Subcutaneous abdominal adipose tissue (tissue), 5 donors: ENCODE data around the gene ZC3H7B.
A peak's percentile ranks its signal among the peaks of the same experiment; 100 is the strongest.
"Not testable (repeated sequence)": the region's sequence is repeated elsewhere in the genome, so short reads cannot be mapped to it uniquely, and the experiment has no call there.

Experiments used
- H3K27ac ChIP-seq: one replicate; pipeline ENCODE4 v1.7.0; 2013; ENCODE audit warnings: low read depth, mild to moderate bottlenecking, inconsistent platforms, low read length, moderate library complexity
- H3K27me3 ChIP-seq, 5 donors: one replicate each; pipeline ENCODE4 v1.7.0; 2013; ENCODE audit warnings: low read length in 5 of 5, inconsistent platforms in 1 of 5; ENCODE audit not compliant: control insufficient read depth in 5 of 5, insufficient read depth in 4 of 5
- H3K36me3 ChIP-seq, 5 donors: one replicate each; pipeline ENCODE4 v1.7.0; 2013; ENCODE audit warnings: low read length in 5 of 5; ENCODE audit not compliant: control insufficient read depth in 5 of 5, insufficient read depth in 5 of 5
- H3K4me1 ChIP-seq, 5 donors: one replicate each; pipeline ENCODE4 v1.7.0; 2013; ENCODE audit warnings: low read length in 5 of 5, mild to moderate bottlenecking in 3 of 5, moderate library complexity in 1 of 5; ENCODE audit not compliant: control insufficient read depth in 5 of 5, insufficient read depth in 5 of 5
- H3K4me3 ChIP-seq, 5 donors: one replicate each; pipeline ENCODE4 v1.7.0; 2013; ENCODE audit warnings: low read length in 5 of 5, low read depth in 1 of 5
- H3K9ac ChIP-seq, 5 donors: one replicate each; pipeline ENCODE4 v1.7.0; 2013; ENCODE audit warnings: low read length in 5 of 5, mild to moderate bottlenecking in 4 of 5, moderate library complexity in 3 of 5
- H3K9me3 ChIP-seq, 5 donors: one replicate each; pipeline ENCODE4 v1.7.0; 2013; ENCODE audit warnings: low read length in 5 of 5; ENCODE audit not compliant: control insufficient read depth in 5 of 5
- donor health status: healthy.
- donor health status: healthy.
- donor health status: healthy.
- donor health status: healthy.
- donor health status: healthy.

The ZC3H7B gene, protein sequence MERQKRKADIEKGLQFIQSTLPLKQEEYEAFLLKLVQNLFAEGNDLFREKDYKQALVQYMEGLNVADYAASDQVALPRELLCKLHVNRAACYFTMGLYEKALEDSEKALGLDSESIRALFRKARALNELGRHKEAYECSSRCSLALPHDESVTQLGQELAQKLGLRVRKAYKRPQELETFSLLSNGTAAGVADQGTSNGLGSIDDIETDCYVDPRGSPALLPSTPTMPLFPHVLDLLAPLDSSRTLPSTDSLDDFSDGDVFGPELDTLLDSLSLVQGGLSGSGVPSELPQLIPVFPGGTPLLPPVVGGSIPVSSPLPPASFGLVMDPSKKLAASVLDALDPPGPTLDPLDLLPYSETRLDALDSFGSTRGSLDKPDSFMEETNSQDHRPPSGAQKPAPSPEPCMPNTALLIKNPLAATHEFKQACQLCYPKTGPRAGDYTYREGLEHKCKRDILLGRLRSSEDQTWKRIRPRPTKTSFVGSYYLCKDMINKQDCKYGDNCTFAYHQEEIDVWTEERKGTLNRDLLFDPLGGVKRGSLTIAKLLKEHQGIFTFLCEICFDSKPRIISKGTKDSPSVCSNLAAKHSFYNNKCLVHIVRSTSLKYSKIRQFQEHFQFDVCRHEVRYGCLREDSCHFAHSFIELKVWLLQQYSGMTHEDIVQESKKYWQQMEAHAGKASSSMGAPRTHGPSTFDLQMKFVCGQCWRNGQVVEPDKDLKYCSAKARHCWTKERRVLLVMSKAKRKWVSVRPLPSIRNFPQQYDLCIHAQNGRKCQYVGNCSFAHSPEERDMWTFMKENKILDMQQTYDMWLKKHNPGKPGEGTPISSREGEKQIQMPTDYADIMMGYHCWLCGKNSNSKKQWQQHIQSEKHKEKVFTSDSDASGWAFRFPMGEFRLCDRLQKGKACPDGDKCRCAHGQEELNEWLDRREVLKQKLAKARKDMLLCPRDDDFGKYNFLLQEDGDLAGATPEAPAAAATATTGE

DNA sequence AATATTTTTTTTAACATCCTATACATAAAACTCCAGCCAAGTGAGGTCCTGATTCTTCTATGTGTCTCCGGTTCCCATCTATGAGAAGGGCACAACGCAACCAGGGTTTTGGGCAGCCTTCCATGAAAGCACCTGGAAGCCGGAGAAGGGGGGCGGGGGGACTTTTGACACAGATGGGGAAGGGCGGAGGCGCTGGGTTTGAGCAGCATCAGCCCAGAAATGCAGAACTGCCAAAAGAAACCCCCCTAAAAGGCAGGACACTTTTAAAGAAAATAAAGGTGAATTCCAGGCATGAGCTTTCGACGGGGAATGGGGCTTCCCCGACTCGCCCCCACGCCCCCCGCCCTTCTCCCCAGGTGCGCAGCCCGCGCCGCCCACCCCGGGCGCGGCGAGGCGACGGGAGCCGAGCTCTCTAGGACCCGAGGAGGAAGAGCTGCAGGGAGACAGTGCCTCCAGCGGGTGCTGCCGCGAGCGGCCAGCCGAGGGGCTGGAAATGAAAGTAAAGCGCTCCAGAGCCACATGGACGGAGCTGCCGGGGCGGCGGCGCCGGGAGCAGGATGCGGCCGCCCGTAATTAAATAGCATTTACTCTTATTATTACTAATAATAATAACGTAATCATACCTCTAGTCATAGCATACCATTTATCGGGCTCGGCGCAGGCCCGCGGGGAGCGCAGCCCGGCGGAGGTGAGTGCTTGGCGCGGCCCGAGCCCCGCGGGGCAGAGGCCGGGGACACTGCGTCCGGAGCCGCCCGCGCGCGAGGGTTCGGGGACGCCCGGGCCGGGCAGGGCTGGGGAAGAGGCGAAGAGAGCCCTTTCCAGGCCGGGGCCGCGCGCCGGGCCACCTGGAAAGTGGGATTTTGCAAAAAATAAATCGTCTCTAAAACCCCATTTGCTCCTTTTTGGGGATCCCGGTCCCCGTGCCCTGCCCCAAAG, at the start of gene ZC3H7B:
Gene ZC3H7B (plus strand): TSS at position 441 of the 936 bp plus-strand sequence. CDS start 19,136 bp downstream, outside the sequence.
- H3K27ac ChIP-seq = peak within 1 kb of the TSS; percentile 91
- H3K4me1 ChIP-seq = peaks cover 6 to 22% (median 17%) of the 10 kb centered on the region in 5 donors
- peak within 1 kb of the TSS; percentile 49 to 83 (median 78) for H3K4me3 ChIP-seq
- H3K9me3 ChIP-seq = no peaks in the 10 kb centered on the region
- H3K27me3 ChIP-seq = no peaks in the 10 kb centered on the region
- peak within 1 kb of the TSS; percentile 75 to 97 (median 93) for H3K9ac ChIP-seq
- H3K36me3 ChIP-seq = no peaks in the 10 kb centered on the region

DNA sequence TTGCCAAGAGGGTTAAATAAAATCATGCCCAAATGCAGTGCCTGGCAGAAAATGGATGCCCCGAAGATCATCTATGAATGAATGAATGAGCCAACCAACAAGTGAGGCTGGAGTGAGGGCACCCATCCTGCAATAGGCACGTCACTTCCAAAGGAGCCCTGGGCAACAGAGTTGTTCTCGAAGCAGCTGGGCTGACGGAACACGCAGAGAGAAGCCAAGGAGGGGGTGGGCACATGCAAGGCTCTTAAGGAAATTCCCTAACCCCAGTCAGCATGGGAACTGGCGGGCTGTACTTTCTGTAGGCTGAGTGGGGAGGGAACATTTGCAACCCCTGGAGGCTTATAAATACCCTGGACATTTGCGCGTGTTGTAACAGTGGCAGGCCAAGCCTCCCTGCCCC, 49.0 kb upstream of the ZC3H7B start:
- Histone ChIP-seq H3K4me3 (no peak overlapping the region), H3K36me3 (peaks cover 0 to 93% (median 81%) of the 10 kb centered on the region in 5 donors), H3K27me3 (no peaks in the 10 kb centered on the region), H3K9ac (no peak overlapping the region), H3K4me1 (peaks cover 0 to 23% (median 18%) of the 10 kb centered on the region in 5 donors), H3K27ac (no peak overlapping the region), H3K9me3 (no peaks in the 10 kb centered on the region)

DNA sequence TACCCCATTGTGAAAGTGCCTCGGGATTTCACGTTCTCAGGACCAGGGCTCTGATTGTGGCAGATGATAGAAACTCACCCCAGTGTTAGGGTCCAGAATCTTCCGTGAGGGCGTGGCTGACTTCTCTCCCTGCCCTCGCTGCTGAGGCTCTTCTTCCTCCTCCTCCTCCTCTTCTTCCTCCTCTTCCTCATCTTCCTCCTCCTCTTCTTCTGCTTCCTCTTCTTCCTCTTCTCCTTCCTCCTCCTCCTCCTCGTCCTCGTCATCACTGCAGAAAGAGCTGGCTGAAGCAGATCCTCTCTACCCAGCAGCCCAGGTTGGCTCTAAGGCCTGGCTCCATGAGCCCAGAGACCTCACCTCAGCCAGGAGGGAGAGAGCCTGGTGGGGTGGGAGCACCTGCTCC, 47.1 kb upstream of the ZC3H7B start:
- Histone ChIP-seq H3K27me3 (no peaks in the 10 kb centered on the region), H3K4me3 (no peak overlapping the region), H3K9ac (no peak overlapping the region), H3K4me1 (peaks cover 0 to 7% (median 0%) of the 10 kb centered on the region in 5 donors), H3K9me3 (no peaks in the 10 kb centered on the region), H3K36me3 (peaks cover 0 to 93% (median 79%) of the 10 kb centered on the region in 5 donors), H3K27ac (no peak overlapping the region)

DNA sequence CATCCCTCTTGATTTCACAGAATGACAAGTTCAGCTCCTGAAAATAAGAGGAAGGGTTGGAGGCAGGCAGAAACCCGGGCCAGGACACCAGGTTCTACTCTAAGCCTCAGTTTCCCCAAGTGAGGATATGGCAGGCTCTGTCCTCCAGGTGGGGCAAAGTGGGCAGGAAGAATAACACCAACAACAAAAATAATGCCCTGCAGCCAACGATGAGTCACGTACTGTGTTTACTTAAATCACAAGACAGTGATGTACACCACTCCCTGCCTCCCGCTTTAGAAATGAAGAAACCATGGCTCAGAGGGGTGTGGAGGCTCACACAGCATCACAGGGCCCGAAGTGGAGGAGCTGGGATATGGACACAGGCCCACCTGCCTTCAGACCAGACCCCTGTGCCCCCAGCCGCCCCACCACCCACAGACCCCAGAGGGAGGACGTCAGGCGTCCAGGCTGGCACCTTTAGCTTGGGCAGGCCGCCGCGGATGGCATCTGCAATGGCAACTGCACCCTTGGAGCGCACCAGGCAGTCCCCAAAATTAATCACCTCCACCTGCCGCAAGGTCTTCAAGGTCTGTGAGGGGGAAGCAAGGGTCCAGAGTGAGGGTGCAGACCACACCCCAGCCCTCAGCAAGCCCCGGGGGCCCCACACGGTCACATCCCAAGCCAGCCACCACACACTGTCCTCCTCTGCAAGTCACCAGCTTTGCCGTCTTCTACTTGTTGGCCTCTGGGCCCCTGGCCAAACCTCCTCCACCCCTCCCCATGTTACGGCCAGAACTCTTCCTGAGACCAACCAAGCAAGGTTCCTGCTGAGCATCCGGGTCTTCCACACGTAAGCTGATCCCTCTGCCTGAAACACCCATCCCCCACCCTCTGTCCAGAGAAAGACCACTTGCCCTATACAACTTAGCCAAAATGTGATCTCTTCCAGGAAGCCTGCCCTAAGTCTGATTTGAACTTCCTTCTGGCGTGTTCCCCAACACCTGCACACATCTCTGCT, 44.8 kb upstream of the ZC3H7B start:
- Histone ChIP-seq H3K36me3 (peaks cover 0 to 88% (median 70%) of the 10 kb centered on the region in 5 donors), H3K9me3 (no peaks in the 10 kb centered on the region), H3K27me3 (no peaks in the 10 kb centered on the region), H3K4me3 (no peak overlapping the region), H3K27ac (no peak overlapping the region), H3K4me1 (peaks cover 0 to 7% (median 0%) of the 10 kb centered on the region in 5 donors), H3K9ac (no peak overlapping the region)

DNA sequence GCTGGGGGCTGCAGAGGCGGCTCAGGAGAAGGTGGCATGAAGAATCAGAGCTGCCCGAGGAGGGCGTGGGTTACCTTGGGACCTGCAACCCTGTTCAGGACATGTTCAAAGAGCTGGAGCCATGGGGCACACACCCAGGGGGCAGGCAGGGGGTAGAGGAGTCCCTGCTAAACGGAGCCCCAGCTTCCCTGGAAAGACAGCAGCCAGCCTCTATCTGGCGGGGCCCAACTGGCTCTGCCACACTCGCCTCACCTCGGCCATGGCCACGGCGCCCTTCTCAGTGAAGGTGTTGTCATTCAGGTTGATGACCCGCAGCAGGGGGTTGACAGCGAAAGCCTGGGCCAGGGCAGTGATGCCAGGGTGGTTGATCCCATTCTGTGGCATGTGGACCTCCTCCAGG, 43.6 kb upstream of the ZC3H7B start:
- no peaks in the 10 kb centered on the region for H3K9me3 ChIP-seq
- no peaks in the 10 kb centered on the region for H3K27me3 ChIP-seq
- peaks cover 0 to 90% (median 74%) of the 10 kb centered on the region in 5 donors for H3K36me3 ChIP-seq
- no peak overlapping the region for H3K4me3 ChIP-seq
- H3K27ac ChIP-seq = no peak overlapping the region
- H3K9ac ChIP-seq = no peak overlapping the region
- peaks cover 0 to 2% (median 0%) of the 10 kb centered on the region in 5 donors for H3K4me1 ChIP-seq

DNA sequence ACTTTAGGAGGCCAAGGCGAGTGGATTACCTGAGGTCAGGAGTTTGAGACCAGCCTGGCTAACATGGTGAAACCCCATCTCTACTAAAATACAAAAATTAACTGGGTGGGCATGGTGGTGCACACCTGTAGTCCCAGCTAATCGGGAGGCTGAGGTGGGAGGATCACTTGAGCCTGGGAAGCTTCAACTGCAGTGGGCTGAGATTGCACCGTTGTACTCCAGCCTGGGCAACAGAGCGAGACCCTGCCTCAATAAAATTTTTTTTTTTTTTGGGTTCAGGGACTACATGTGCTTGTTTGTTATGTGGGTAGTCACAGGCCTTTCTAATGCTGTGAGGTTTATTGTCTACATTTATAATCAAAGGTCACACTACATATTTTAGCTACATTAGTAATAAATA, 41.6 kb upstream of the ZC3H7B start:
- not testable (repeated sequence) for H3K27me3 ChIP-seq, H3K27ac ChIP-seq, H3K9me3 ChIP-seq, H3K4me3 ChIP-seq, H3K4me1 ChIP-seq, H3K9ac ChIP-seq
- H3K36me3 ChIP-seq = peaks cover 0 to 91% (median 78%) of the 10 kb centered on the region in 5 donors

DNA sequence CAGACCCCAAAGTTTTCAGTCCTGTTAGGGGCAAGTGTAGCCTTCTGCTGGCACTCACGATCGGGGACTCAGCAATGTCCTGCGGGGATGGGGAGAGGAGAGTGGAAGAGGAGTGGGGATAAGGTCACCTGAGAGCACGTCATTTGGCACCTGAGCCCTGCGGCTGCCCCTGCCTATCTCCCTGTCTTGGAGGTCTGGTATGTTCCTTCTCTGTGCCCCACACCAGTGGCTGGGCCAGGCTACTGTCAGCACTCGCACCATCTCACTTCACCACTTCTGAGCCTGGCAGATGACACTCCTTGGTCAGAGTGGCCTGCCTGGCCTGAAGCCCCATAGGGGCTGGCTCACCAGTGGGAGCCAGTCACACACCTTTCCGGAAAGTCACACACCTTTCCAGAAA, 40.5 kb upstream of the ZC3H7B start:
- H3K27ac ChIP-seq = no peak overlapping the region
- H3K4me3 ChIP-seq = no peak overlapping the region
- no peaks in the 10 kb centered on the region for H3K9me3 ChIP-seq
- H3K27me3 ChIP-seq = no peaks in the 10 kb centered on the region
- no peaks in the 10 kb centered on the region for H3K4me1 ChIP-seq
- peaks cover 0 to 91% (median 78%) of the 10 kb centered on the region in 5 donors for H3K36me3 ChIP-seq
- H3K9ac ChIP-seq = no peak overlapping the region

DNA sequence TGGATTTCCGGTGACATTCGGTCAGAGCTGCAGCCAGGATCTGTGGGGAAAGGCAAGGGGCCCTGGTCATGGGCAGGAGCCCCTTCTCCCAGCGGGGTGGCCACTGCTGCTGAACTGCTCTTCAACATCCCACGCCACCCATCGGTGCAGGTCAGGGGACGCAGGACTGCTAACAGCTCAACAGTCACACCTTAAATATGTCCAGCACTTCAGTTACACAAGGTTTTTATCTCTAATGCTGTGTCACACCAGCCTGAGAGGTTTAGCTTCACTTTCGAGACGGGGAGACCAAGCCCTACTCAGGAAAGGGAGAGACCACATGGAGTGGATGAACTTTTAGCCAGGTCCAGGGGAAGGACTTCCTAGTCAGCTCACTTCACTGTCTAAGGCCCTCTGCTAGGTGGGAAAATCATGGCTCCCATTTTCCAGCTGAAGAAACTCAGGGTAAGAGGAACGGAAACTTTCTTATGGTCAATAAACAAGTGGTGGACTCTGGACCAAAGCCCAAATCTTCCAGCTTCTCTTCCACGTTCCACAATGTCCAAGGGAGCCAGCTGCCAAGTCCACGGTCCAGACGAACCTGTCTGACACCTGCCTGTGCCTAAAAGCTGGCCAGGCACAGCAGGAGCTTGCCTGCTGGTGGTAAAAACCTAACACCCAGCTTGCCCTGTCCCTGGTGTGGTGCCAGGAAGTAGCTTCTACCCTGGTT, 39.6 kb upstream of the ZC3H7B start:
- no peak overlapping the region for H3K9ac ChIP-seq
- no peak overlapping the region for H3K27ac ChIP-seq
- no peaks in the 10 kb centered on the region for H3K9me3 ChIP-seq
- no peaks in the 10 kb centered on the region for H3K4me1 ChIP-seq
- peaks cover 0 to 88% (median 77%) of the 10 kb centered on the region in 5 donors for H3K36me3 ChIP-seq
- H3K4me3 ChIP-seq = no peak overlapping the region
- no peaks in the 10 kb centered on the region for H3K27me3 ChIP-seq
